H1 (cell line): ENCODE data around the gene INPP5J. TPM values are rescaled to one million over a fixed set of nuclear protein-coding genes. Genes with fewer than 3 reads are reported as not detected.

Experiments
- CTCF ChIA-PET: fragments of 300-600 bp; sonication (Branson Sonifier 250); formaldehyde crosslinking; loops from one replicate; lab custom pipeline; 2021; ENCODE audit not compliant: partially characterized antibody; lab: Charles Lee
- POLR2A ChIA-PET: fragments of 300-600 bp; sonication (Branson Sonifier 250); formaldehyde crosslinking; loops from one replicate; lab custom pipeline; 2021; ENCODE audit warnings: inconsistent platforms; ENCODE audit not compliant: partially characterized antibody; lab: Charles Lee
- DNase-seq, 2 experiments: peaks; one replicate each; pipeline versions ENCODE4 v3.0.0 to v3.0.0-alpha.2; 2010 to 2022; ENCODE audit warnings: low spot score in 2 of 2, low read depth in 1 of 2, mixed read lengths in 1 of 2
- FAIRE-seq: peaks from 2 replicates; lab custom pipeline; 2011; peaks lifted over from hg19 to GRCh38; lab: Jason Lieb, UNC
- H2AFZ ChIP-seq: 2 replicates; pipeline ENCODE4 v1.8.1; 2012; ENCODE audit warnings: low read length, inconsistent platforms
- H2AK5ac ChIP-seq: 2 replicates; pipeline ENCODE4 v1.6.1; 2013; ENCODE audit warnings: low read depth, low read length
- H2BK120ac ChIP-seq: replicated peaks from 2 replicates; pipeline ENCODE3; 2013; ENCODE audit warnings: low read depth, low read length, inconsistent platforms
- H2BK12ac ChIP-seq: 2 replicates; pipeline ENCODE4 v1.6.1; 2013; ENCODE audit warnings: low read depth, low read length
- H2BK15ac ChIP-seq: 2 replicates; pipeline ENCODE4 v1.6.1; 2013; ENCODE audit warnings: low read length
- H2BK20ac ChIP-seq: 2 replicates; pipeline ENCODE4 v1.6.1; 2013; ENCODE audit warnings: low read length
- H2BK5ac ChIP-seq: 2 replicates; pipeline ENCODE4 v1.6.1; 2013; ENCODE audit warnings: low read depth, low read length
- H3K14ac ChIP-seq: 2 replicates; pipeline ENCODE4 v1.6.1; 2013; ENCODE audit warnings: inconsistent platforms; ENCODE audit not compliant: insufficient read length
- H3K18ac ChIP-seq: 2 replicates; pipeline ENCODE4 v1.6.1; 2013; ENCODE audit warnings: low read length; ENCODE audit errors: extremely low read depth
- H3K23ac ChIP-seq: 2 replicates; pipeline ENCODE4 v1.6.1; 2013; ENCODE audit warnings: inconsistent platforms; ENCODE audit not compliant: insufficient read length
- H3K23me2 ChIP-seq: 2 replicates; pipeline ENCODE4 v1.6.1; 2013; ENCODE audit warnings: low read depth, low read length
- H3K27ac ChIP-seq: 2 replicates; pipeline ENCODE4 v1.6.1; 2011; ENCODE audit warnings: low read depth, low read length, inconsistent platforms
- H3K27me3 ChIP-seq, 4 experiments: replicated peaks in 1 of 4; 1 replicate in 1 of 4; 2 replicates in 3 of 4; pipeline versions ENCODE4 v1.6.1 to v1.8.1; 2011 to 2013; ENCODE audit warnings: low read length in 3 of 4, mild to moderate bottlenecking in 3 of 4, inconsistent platforms in 2 of 4, mixed read lengths in 2 of 4, moderate library complexity in 1 of 4; ENCODE audit not compliant: control insufficient read depth in 3 of 4, insufficient read depth in 3 of 4; ENCODE audit errors: extremely low read depth in 1 of 4
- H3K36me3 ChIP-seq, 4 experiments: 2 replicates each; pipeline versions ENCODE4 v1.6.1 to v1.8.1; 2011 to 2013; ENCODE audit warnings: mild to moderate bottlenecking in 4 of 4, low read length in 3 of 4, moderate library complexity in 2 of 4, control low read depth in 1 of 4, inconsistent platforms in 1 of 4; ENCODE audit not compliant: insufficient read depth in 4 of 4, control insufficient read depth in 2 of 4
- H3K4ac ChIP-seq: replicated peaks from 2 replicates; pipeline ENCODE3; 2013; ENCODE audit warnings: low read length, low read depth, mixed read lengths, inconsistent platforms; ENCODE audit not compliant: insufficient read length
- H3K4me1 ChIP-seq, 4 experiments: replicated peaks in 1 of 4; 1 replicate in 1 of 4; 2 replicates in 3 of 4; pipeline versions ENCODE4 v1.6.1 to v1.8.1; 2011 to 2013; ENCODE audit warnings: low read length in 3 of 4, inconsistent platforms in 2 of 4, mixed read lengths in 1 of 4; ENCODE audit not compliant: insufficient read depth in 4 of 4, control insufficient read depth in 3 of 4
- H3K4me2 ChIP-seq, 2 experiments: 2 replicates each; pipeline versions ENCODE4 v1.6.1 to v1.8.1; 2011 to 2013; ENCODE audit warnings: low read depth in 2 of 2, low read length in 2 of 2, control low read depth in 1 of 2, inconsistent platforms in 1 of 2, mild to moderate bottlenecking in 1 of 2; ENCODE audit not compliant: insufficient read depth in 1 of 2
- H3K4me3 ChIP-seq, 4 experiments: fragments of 200-600, 300-600 bp in 1 of 4; sonication (generic), shearing (Covaris generic), sonication (Bioruptor Twin) in 1 of 4; 2 replicates each; pipeline versions ENCODE4 v1.5.1 to v1.8.1; 2011 to 2016; ENCODE audit warnings: low read length in 4 of 4, low read depth in 3 of 4, control low read depth in 2 of 4, inconsistent platforms in 2 of 4, mild to moderate bottlenecking in 2 of 4, mixed read lengths in 1 of 4, moderate library complexity in 1 of 4; ENCODE audit not compliant: insufficient read depth in 2 of 4; ENCODE audit errors: extremely low read depth in 1 of 4
- H3K56ac ChIP-seq: replicated peaks from 2 replicates; pipeline ENCODE3; 2013; ENCODE audit warnings: low read depth, mild to moderate bottlenecking, mixed read lengths, low read length, inconsistent platforms; ENCODE audit not compliant: insufficient read length
- H3K79me1 ChIP-seq: 2 replicates; pipeline ENCODE4 v1.6.1; 2013; ENCODE audit warnings: low read depth, low read length, control low read depth
- H3K79me2 ChIP-seq, 2 experiments: 2 replicates each; pipeline versions ENCODE4 v1.6.1 to v1.8.1; 2012 to 2013; ENCODE audit warnings: low read length in 2 of 2, mild to moderate bottlenecking in 2 of 2, inconsistent platforms in 1 of 2; ENCODE audit not compliant: insufficient read depth in 2 of 2, control insufficient read depth in 1 of 2
- H3K9ac ChIP-seq, 4 experiments: replicated peaks in 1 of 4; 1 replicate in 1 of 4; 2 replicates in 3 of 4; pipeline versions ENCODE4 v1.6.1 to v1.8.1; 2011 to 2013; ENCODE audit warnings: low read depth in 3 of 4, low read length in 3 of 4, control low read depth in 2 of 4, mild to moderate bottlenecking in 2 of 4, moderate library complexity in 2 of 4, inconsistent platforms in 1 of 4; ENCODE audit errors: extremely low read depth in 1 of 4
- H3K9me3 ChIP-seq, 2 experiments: 2 replicates each; pipeline versions ENCODE4 v1.6.1 to v1.8.1; 2012 to 2013; ENCODE audit warnings: mild to moderate bottlenecking in 2 of 2, moderate library complexity in 2 of 2, control low read depth in 1 of 2, inconsistent platforms in 1 of 2, low read depth in 1 of 2, low read length in 1 of 2, mixed read lengths in 1 of 2; ENCODE audit not compliant: insufficient read depth in 2 of 2
- H4K20me1 ChIP-seq, 2 experiments: replicated peaks in 1 of 2; 2 replicates each; pipeline versions ENCODE3 to v1.8.1; 2011 to 2013; ENCODE audit warnings: inconsistent platforms in 2 of 2, low read length in 2 of 2, mild to moderate bottlenecking in 1 of 2; ENCODE audit not compliant: insufficient read depth in 2 of 2, control insufficient read depth in 1 of 2
- H4K5ac ChIP-seq: 2 replicates; pipeline ENCODE4 v1.6.1; 2013; ENCODE audit warnings: low read length, low read depth, mixed read lengths, inconsistent platforms; ENCODE audit not compliant: insufficient read length
- H4K8ac ChIP-seq: 2 replicates; pipeline ENCODE4 v1.8.0; 2013; ENCODE audit warnings: mild to moderate bottlenecking, moderate library complexity, low read length, inconsistent platforms; ENCODE audit not compliant: insufficient read depth; ENCODE audit errors: extremely low read depth
- H4K91ac ChIP-seq: replicated peaks from 2 replicates; pipeline ENCODE3; 2013; ENCODE audit warnings: low read length, mixed read lengths, inconsistent platforms; ENCODE audit not compliant: insufficient read length
- ASH2L ChIP-seq: fragments of 200-600, 300-600 bp; sonication (generic); IDR thresholded peaks from one replicate; pipeline ENCODE4 v1.7.1; 2017; ENCODE audit warnings: low read length
- NRF1 ChIP-seq: IDR thresholded peaks from 2 replicates; pipeline ENCODE4 v1.6.1; 2011; ENCODE audit warnings: mild to moderate bottlenecking, low read depth, low read length, improper control_type of control experiment
- SIN3A ChIP-seq, 2 experiments: IDR thresholded peaks in 1 of 2; conservative IDR thresholded peaks in 1 of 2; 2 replicates each; pipeline ENCODE4 v1.6.1; 2011 to 2012; ENCODE audit warnings: low read length in 2 of 2, improper control_type of control experiment in 1 of 2, low read depth in 1 of 2, mild to moderate bottlenecking in 1 of 2
- SRF ChIP-seq: IDR thresholded peaks from 2 replicates; pipeline ENCODE4 v1.6.1; 2011; ENCODE audit warnings: mild to moderate bottlenecking, low read depth, low read length, moderate library complexity
- TAF7 ChIP-seq: optimal IDR thresholded peaks from 2 replicates; pipeline ENCODE3; 2011; ENCODE audit warnings: low read depth, mild to moderate bottlenecking, inconsistent platforms, low read length, moderate library complexity, borderline replicate concordance
- WGBS, 2 experiments: shearing (Covaris generic) in 1 of 2; methylation state at CpG; one replicate each; pipeline versions ENCODE4 v1.1.6 to v1.1.7; 2013 to 2015; ENCODE audit warnings: low lambda C conversion rate in 2 of 2, mixed read lengths in 2 of 2, inconsistent platforms in 1 of 2, low coverage in 1 of 2, missing lambda C conversion rate in 1 of 2; ENCODE audit not compliant: insufficient replicate concordance in 2 of 2, insufficient coverage in 1 of 2, insufficient read length in 1 of 2; ENCODE audit errors: extremely low coverage in 1 of 2, missing lambda C conversion rate in 1 of 2; 5-methylcytosine and 5-hydroxymethylcytosine counted together
- polyA plus RNA-seq, 7 experiments: library from polyadenylated mRNA; depleted of rRNA in 3 of 7; stranded (reverse) in 5 of 7; unstranded in 2 of 7; fragments of >200 nt in 5 of 7; fragments of 200-250 nt in 2 of 7; gene quantifications; 1 replicate in 5 of 7; 2 replicates in 1 of 7; 4 replicates in 1 of 7; pipeline versions ENCODE4 v1.2.1 to v1.2.3, GENCODE V29; 2011 to 2013; ENCODE audit warnings: missing spikeins in 2 of 7, mixed read lengths in 2 of 7
- total RNA-seq: library from RNA; stranded (reverse); fragmentation: NEBNext Ultra II Directional; extraction: Animal tissue kit (Norgen Biotek cat#: 25700); gene quantifications from 2 replicates; pipeline ENCODE4 v1.2.1, GENCODE V29; 2021

INPP5J gene
- total and polyA plus RNA-seq, 2 of the 8 experiments (the other 6 are each of a cell fraction or from before 2014, with no cell fraction given): 5.4 to 6.0 TPM

- H3K56ac ChIP-seq: no peak overlapping the region
- no peak overlapping the region for H2BK120ac ChIP-seq
- FAIRE-seq (peak; percentile 19), DNase-seq (no peak)
- H3K14ac ChIP-seq: no peak overlapping the region
- no peak overlapping the region for H4K91ac ChIP-seq
- H4K20me1 ChIP-seq: no peaks in the 10 kb centered on the region
- H3K9ac ChIP-seq: no peak overlapping the region
- ChIA-PET CTCF (interaction anchor here (0.6 to 1.4 kb wide), 6 partner anchors 9 to 401 kb away, joined by 3 to 4 read pairs (median 4); no protein-coding TSS in a partner anchor), POLR2A (interaction anchor here (0.9 kb wide), 1 partner anchor 187 kb away, joined by 3 read pairs; the partner anchor contains the start of gene MORC2)
- H4K5ac ChIP-seq: no peak overlapping the region
- no peak overlapping the region for H2BK12ac ChIP-seq
- H3K23ac ChIP-seq: no peak overlapping the region
- H3K4me2 ChIP-seq: no peak overlapping the region
- no peak overlapping the region for H3K4ac ChIP-seq
- no peaks in the 10 kb centered on the region for H3K79me2 ChIP-seq
- 57% methylated on average over 3 of the region's 3 CpGs; no CpG with 5 or more reads in 1 of the 2 experiments for WGBS, 2 experiments
- H3K9me3 ChIP-seq: no peaks in the 10 kb centered on the region
- no peaks in the 10 kb centered on the region for H3K79me1 ChIP-seq
- TF ChIP-seq SIN3A (conservative IDR thresholded peaks at IDR 0.05 in 1 of 2, IDR thresholded peaks at IDR 0.05 in 1 of 2; ENCODE audit: low read depth in 1 of 2, low read length in 2 of 2) (no peak), ASH2L (no peak), SRF (no peak), TAF7 (no peak), NRF1 (no peak)
- H3K18ac ChIP-seq: no peak overlapping the region
- no peak overlapping the region for H3K4me3 ChIP-seq
- no peak overlapping the region for H2BK15ac ChIP-seq
- H2AFZ ChIP-seq: no peak overlapping the region
- H3K36me3 ChIP-seq: no peaks in the 10 kb centered on the region
- no peak overlapping the region for H3K27ac ChIP-seq
- no peak overlapping the region for H2AK5ac ChIP-seq
- peaks cover 0 to 25% (median 7%) of the 10 kb centered on the region in 4 experiments; a peak in 6 of 7 replicates for H3K27me3 ChIP-seq
- H4K8ac ChIP-seq: no peak overlapping the region
- H3K23me2 ChIP-seq: 0 out of 2 replicates have a peak, but pooled peaks cover 1% of the 10 kb centered on the region
- no peak overlapping the region for H2BK5ac ChIP-seq
- no peaks in the 10 kb centered on the region for H3K4me1 ChIP-seq
- no peak overlapping the region for H2BK20ac ChIP-seq
Measured at GRCh38 chr22:31155422-31155821, 32.7 kb downstream of the INPP5J start.
